ENCODE measurements around the gene TBL1X.
A peak's percentile ranks its signal among the peaks of the same experiment; 100 is the strongest.
"Not testable (repeated sequence)": the region's sequence is repeated elsewhere in the genome, so short reads cannot be mapped to it uniquely, and the experiment has no call there.

Gene TBL1X

GRCh38 chrX:9536156-9536555 lies 71.3 kb downstream of the TBL1X start:
- DNase-seq (ENCODE audit: low spot score) = not testable (repeated sequence)

GRCh38 chrX:9537781-9538180 lies 72.9 kb downstream of the TBL1X start:
- DNase-seq (ENCODE audit: low spot score) = no peak

- DNase-seq (ENCODE audit: low spot score) = no peak
These were observed 73.7 kb downstream of the TBL1X start for GRCh38 chrX:9538544-9539045.

GRCh38 chrX:9539605-9540387 lies 74.9 kb downstream of the TBL1X start:
- DNase-seq (ENCODE audit: low spot score) = no peak

- DNase-seq (ENCODE audit: low spot score) = no peak
These were observed 77.4 kb downstream of the TBL1X start for GRCh38 chrX:9542106-9542760.

GRCh38 chrX:9542761-9543111 lies 77.9 kb downstream of the TBL1X start:
- no peak for DNase-seq (ENCODE audit: low spot score)

- DNase-seq (ENCODE audit: low spot score) = no peak
These were observed 90.5 kb downstream of the TBL1X start for GRCh38 chrX:9555354-9555753.

- no peak for DNase-seq (ENCODE audit: low spot score)
These were observed 92.2 kb downstream of the TBL1X start for GRCh38 chrX:9557091-9557490.

GRCh38 chrX:9557521-9557920 lies 92.7 kb downstream of the TBL1X start:
- no peak for DNase-seq (ENCODE audit: low spot score)

- DNase-seq (ENCODE audit: low spot score) = no peak
These were observed 93.8 kb downstream of the TBL1X start for GRCh38 chrX:9558615-9559014.

- no peak for DNase-seq (ENCODE audit: low spot score)
These were observed 95.4 kb downstream of the TBL1X start for GRCh38 chrX:9560219-9560618.

- no peak for DNase-seq (ENCODE audit: low spot score)
These were observed 96.3 kb downstream of the TBL1X start for GRCh38 chrX:9561199-9561598.

GRCh38 chrX:9562851-9563250 lies 98.0 kb downstream of the TBL1X start:
- peak; percentile 76 for DNase-seq (ENCODE audit: low spot score)

- peak; percentile 68 for DNase-seq (ENCODE audit: low spot score)
These were observed 101.3 kb downstream of the TBL1X start for GRCh38 chrX:9566150-9566621.

- DNase-seq (ENCODE audit: low spot score) = peak; percentile 59
These were observed 105.0 kb downstream of the TBL1X start for GRCh38 chrX:9569876-9570301.

GRCh38 chrX:9573282-9574106 lies 108.6 kb downstream of the TBL1X start:
- no peak for DNase-seq (ENCODE audit: low spot score)

- DNase-seq (ENCODE audit: low spot score) = no peak
These were observed 111.2 kb downstream of the TBL1X start for GRCh38 chrX:9576059-9576458.

GRCh38 chrX:9577555-9577954 lies 112.7 kb downstream of the TBL1X start:
- DNase-seq (ENCODE audit: low spot score) = no peak

- DNase-seq (ENCODE audit: low spot score) = no peak
These were observed 113.4 kb downstream of the TBL1X start for GRCh38 chrX:9578083-9578779.

GRCh38 chrX:9581771-9582385 lies 117.0 kb downstream of the TBL1X start:
- DNase-seq (ENCODE audit: low spot score) = no peak

GRCh38 chrX:9582956-9583355 lies 118.1 kb downstream of the TBL1X start:
- DNase-seq (ENCODE audit: low spot score) = no peak

Measured in GM03348 (cell line).